Ishikawa (cell line): Measurements from ENCODE around the gene CUTC.

Experiments used
- CEBPB ChIP-seq: IDR thresholded peaks from 2 replicates; pipeline ENCODE4 v1.6.1; 2012
- CREB1 ChIP-seq: IDR thresholded peaks from 2 replicates; pipeline ENCODE4 v1.6.1; 2012; ENCODE audit warnings: low read depth
- EGR1 ChIP-seq: IDR thresholded peaks from 2 replicates; pipeline ENCODE4 v1.6.1; 2012
- EP300 ChIP-seq: IDR thresholded peaks from 2 replicates; pipeline ENCODE4 v1.6.1; 2012; ENCODE audit warnings: borderline replicate concordance
- FOXM1 ChIP-seq: IDR thresholded peaks from 2 replicates; pipeline ENCODE4 v1.6.1; 2012; ENCODE audit warnings: low read depth, borderline replicate concordance
- MAX ChIP-seq: IDR thresholded peaks from 2 replicates; pipeline ENCODE4 v1.6.1; 2012
- NFIC ChIP-seq: IDR thresholded peaks from 2 replicates; pipeline ENCODE4 v1.6.1; 2012
- RAD21 ChIP-seq: IDR thresholded peaks from 2 replicates; pipeline ENCODE4 v1.6.1; 2012; ENCODE audit warnings: low read depth
- REST ChIP-seq: IDR thresholded peaks from 2 replicates; pipeline ENCODE4 v1.6.1; 2012; ENCODE audit warnings: low read depth, mild to moderate bottlenecking
- TAF1 ChIP-seq: IDR thresholded peaks from 2 replicates; pipeline ENCODE4 v1.6.1; 2012; ENCODE audit warnings: low read depth, mild to moderate bottlenecking
- TCF12 ChIP-seq: IDR thresholded peaks from 2 replicates; pipeline ENCODE4 v1.6.1; 2012; ENCODE audit warnings: low read depth
- TEAD4 ChIP-seq: IDR thresholded peaks from 2 replicates; pipeline ENCODE4 v1.6.1; 2012
- USF1 ChIP-seq: IDR thresholded peaks from 2 replicates; pipeline ENCODE4 v1.6.1; 2012
- YY1 ChIP-seq: IDR thresholded peaks from 2 replicates; pipeline ENCODE4 v1.6.1; 2012; ENCODE audit warnings: low read depth
- ZBTB7A ChIP-seq: IDR thresholded peaks from 2 replicates; pipeline ENCODE4 v1.6.1; 2012; ENCODE audit warnings: low read depth

Gene CUTC

GRCh38 chr10:99798031-99798430 is 66.0 kb downstream of the CUTC start:
- TF ChIP-seq ZBTB7A (no peak), MAX (no peak), USF1 (no peak), NFIC (no peak), CREB1 (no peak)

- TF ChIP-seq MAX (no peak), EGR1 (no peak), ZBTB7A (no peak), REST (no peak), TEAD4 (no peak), CEBPB (no peak), CREB1 (no peak), NFIC (no peak), USF1 (no peak), EP300 (no peak), TAF1 (no peak), FOXM1 (no peak), TCF12 (no peak), RAD21 (no peak), YY1 (no peak)
Observed at GRCh38 chr10:99798920-99799319, 66.9 kb downstream of the CUTC start.

GRCh38 chr10:99799613-99800012 is 67.6 kb downstream of the CUTC start:
- TF ChIP-seq NFIC (no peak), TCF12 (no peak), TAF1 (no peak), USF1 (no peak), TEAD4 (no peak), MAX (no peak), EP300 (no peak), ZBTB7A (no peak), CEBPB (no peak), CREB1 (no peak), EGR1 (no peak), REST (no peak), YY1 (no peak)

GRCh38 chr10:99804471-99804870 is 72.4 kb downstream of the CUTC start:
- TF ChIP-seq RAD21 (no peak), YY1 (no peak), TEAD4 (no peak), EP300 (no peak), EGR1 (no peak), REST (no peak), ZBTB7A (no peak), USF1 (no peak), TCF12 (no peak), TAF1 (no peak), CREB1 (no peak), NFIC (no peak), CEBPB (no peak), FOXM1 (no peak), MAX (no peak)
